Tibial artery (tissue), 4 donors: ENCODE data around the gene TEKTIP1.

ENCODE experiments used
- DNase-seq, 2 donors: peaks; one replicate each; pipeline ENCODE4 v3.0.0-alpha.2; 2019
- H3K27ac ChIP-seq, 2 donors: fragments of 200-600 bp; sonication (generic) in 1 of 2; 1 replicate in 1 of 2; 2 replicates in 1 of 2; pipeline ENCODE4 v1.5.1; 2018 to 2019; ENCODE audit warnings: mild to moderate bottlenecking in 1 of 2
- H3K27me3 ChIP-seq, 2 donors: fragments of 200-600 bp; sonication (generic) in 1 of 2; one replicate each; pipeline versions ENCODE4 v1.5.1 to v1.6.0; 2016 to 2019
- H3K36me3 ChIP-seq, 3 donors: fragments of 200-600 bp; sonication (generic) in 2 of 3; one replicate each; pipeline ENCODE4 v1.5.1; 2016 to 2019; ENCODE audit warnings: mild to moderate bottlenecking in 2 of 3
- H3K4me1 ChIP-seq, 4 donors: fragments of 200-600 bp; sonication (generic) in 2 of 4; 1 replicate in 3 of 4; 2 replicates in 1 of 4; pipeline ENCODE4 v1.5.1; 2016 to 2019
- H3K4me3 ChIP-seq, 2 donors: fragments of 200-600 bp; sonication (generic) in 1 of 2; 1 replicate in 1 of 2; 2 replicates in 1 of 2; pipeline ENCODE4 v1.5.1; 2018 to 2019; ENCODE audit warnings: mild to moderate bottlenecking in 2 of 2
- H3K9me3 ChIP-seq, 3 donors: fragments of 200-600 bp; sonication (generic) in 1 of 3; one replicate each; pipeline ENCODE4 v1.5.1; 2016 to 2019
- CTCF ChIP-seq, 2 experiments: fragments of 200-600 bp in 1 of 2; fragments of 450-650 bp in 1 of 2; IDR thresholded peaks; one replicate each; pipeline ENCODE4 v1.5.1; 2017 to 2019; ENCODE audit warnings: antibody characterized with exemption in 2 of 2, mild to moderate bottlenecking in 1 of 2, moderate library complexity in 1 of 2
- intact Hi-C: fragments of 100-400 bp; cut with DNase I; formaldehyde crosslinking; loops from one replicate; pipeline ENCODE4 v1.15.0; 2023; ENCODE audit warnings: low total_unique reads

TEKTIP1 gene

GRCh38 chr19:3536429-3537100 is 2.4 kb upstream of the TEKTIP1 start:
- intact Hi-C loops: loop anchor here (10.0 kb wide), 1 partner anchor 428 kb away; no protein-coding TSS in a partner anchor
- peak in 1 of 2 donors; percentile 32 for DNase-seq
- peaks cover 39 to 65% (median 43%) of the 10 kb centered on the region in 3 donors for H3K36me3 ChIP-seq

GRCh38 chr19:3537101-3537437 is 1.9 kb upstream of the TEKTIP1 start:
- Histone ChIP-seq H3K27me3 (no peaks in the 10 kb centered on the region), H3K36me3 (peaks cover 34 to 60% (median 38%) of the 10 kb centered on the region in 3 donors), H3K9me3 (no peaks in the 10 kb centered on the region), H3K4me1 (peaks cover 0 to 16% (median 0%) of the 10 kb centered on the region in 4 donors), H3K27ac (peak overlapping the region in 1 of 2 donors; percentile 6), H3K4me3 (no peak overlapping the region)
- TF ChIP-seq CTCF (IDR thresholded peaks at IDR 0.05): no peak
- intact Hi-C loops: loop anchor here (10.0 kb wide), 1 partner anchor 428 kb away; no protein-coding TSS in a partner anchor
- no peak for DNase-seq

More at GRCh38 chr19:3536429-3537100, 2.4 kb upstream of the TEKTIP1 start:
- H3K9me3 ChIP-seq: no peaks in the 10 kb centered on the region
- H3K27me3 ChIP-seq: no peaks in the 10 kb centered on the region
- H3K4me1 ChIP-seq: peaks cover 0 to 16% (median 0%) of the 10 kb centered on the region in 4 donors
- H3K27ac ChIP-seq: peak overlapping the region in 1 of 2 donors; percentile 6
- no peak for TF ChIP-seq CTCF (IDR thresholded peaks at IDR 0.05)
- H3K4me3 ChIP-seq: no peak overlapping the region

- no peak overlapping the region for H3K4me3 ChIP-seq
- H3K36me3 ChIP-seq: peaks cover 29 to 57% (median 32%) of the 10 kb centered on the region in 3 donors
- H3K9me3 ChIP-seq: no peaks in the 10 kb centered on the region
- intact Hi-C loops: loop anchor here (10.0 kb wide), 1 partner anchor 427 kb away; no protein-coding TSS in a partner anchor
- H3K27me3 ChIP-seq: no peaks in the 10 kb centered on the region
- peaks cover 0 to 16% (median 0%) of the 10 kb centered on the region in 4 donors for H3K4me1 ChIP-seq
- no peak overlapping the region for H3K27ac ChIP-seq
- no peak for TF ChIP-seq CTCF (IDR thresholded peaks at IDR 0.05)
- DNase-seq: no peak
Measured at GRCh38 chr19:3537438-3538240, 1.3 kb upstream of the TEKTIP1 start.

- no peaks in the 10 kb centered on the region for H3K27me3 ChIP-seq
- H3K9me3 ChIP-seq: no peaks in the 10 kb centered on the region
- H3K27ac ChIP-seq: no peak overlapping the region
- no peak overlapping the region for H3K4me3 ChIP-seq
- intact Hi-C loops: loop anchor here (10.0 kb wide), 1 partner anchor 426 kb away; no protein-coding TSS in a partner anchor
- TF ChIP-seq CTCF (IDR thresholded peaks at IDR 0.05): no peak
- no peak for DNase-seq
- peaks cover 0 to 21% (median 4%) of the 10 kb centered on the region in 4 donors for H3K4me1 ChIP-seq
- peaks cover 21 to 51% (median 25%) of the 10 kb centered on the region in 3 donors for H3K36me3 ChIP-seq
Measured at GRCh38 chr19:3538258-3538929, 580 bp upstream of the TEKTIP1 start.

- Histone ChIP-seq H3K36me3 (peaks cover 12 to 51% (median 13%) of the 10 kb centered on the region in 3 donors), H3K9me3 (no peaks in the 10 kb centered on the region), H3K27me3 (no peaks in the 10 kb centered on the region), H3K4me1 (peaks cover 0 to 28% (median 10%) of the 10 kb centered on the region in 4 donors), H3K27ac (no peak overlapping the region), H3K4me3 (no peak overlapping the region)
- no peak for DNase-seq
- intact Hi-C loops: loop anchor here (5.0 to 10.0 kb wide), 2 partner anchors 168 to 425 kb away; partner anchors contain the start of gene TJP3
- TF ChIP-seq CTCF (IDR thresholded peaks at IDR 0.05): no peak
Measured at GRCh38 chr19:3539756-3540118, 763 bp downstream of the TEKTIP1 start.
